ENCODE data around the gene GJB4.
"Not testable (repeated sequence)": the region's sequence is repeated elsewhere in the genome, so short reads cannot be mapped to it uniquely, and the experiment has no call there.

GJB4 gene

GRCh38 chr1:34806396-34806795 lies 46.9 kb downstream of the GJB4 start:
- TF ChIP-seq CTCF (IDR thresholded peaks at IDR 0.05; ENCODE audit: extremely low read depth, missing control alignments) = no peak
- DNase-seq (ENCODE audit: low spot score) = no peak

- TF ChIP-seq CTCF (IDR thresholded peaks at IDR 0.05; ENCODE audit: extremely low read depth, missing control alignments) = no peak
- no peak for DNase-seq (ENCODE audit: low spot score)
These were observed 48.7 kb downstream of the GJB4 start for GRCh38 chr1:34808051-34808810.

GRCh38 chr1:34810781-34811180 lies 51.2 kb downstream of the GJB4 start:
- DNase-seq (ENCODE audit: low spot score) = not testable (repeated sequence)
